HepG2 (cell line): ENCODE results near the gene GIPC1. TPM values are rescaled to one million over a fixed set of nuclear protein-coding genes. Genes with fewer than 3 reads are reported as not detected.
A peak's percentile ranks its signal among the peaks of the same experiment; 100 is the strongest.

ENCODE experiments used
- ATAC-seq: fragments of 200-7000 bp; cut with Tn5 transposase; 3 replicates; pipeline ENCODE4 v1.9.1; 2020; ENCODE audit warnings: mild to moderate bottlenecking, moderate library complexity
- BruUV-seq: library from RNA; stranded (reverse); fragments of 400-500 nt; replicated peaks from 2 replicates; lab custom pipeline; 2021; lab: Mats Ljungman, UMichigan
- CTCF ChIA-PET: fragments of 300-600 bp; formaldehyde crosslinking; extraction: SDS; loops from one replicate; lab custom pipeline; 2021; ENCODE audit warnings: low total read pairs, inconsistent platforms, low intra/inter-chr PET ratio; lab: Yijun Ruan, JAX
- POLR2A ChIA-PET: fragments of 350-600 bp; sonication (Branson Sonifier 250); formaldehyde crosslinking; loops from one replicate; lab custom pipeline; 2020; ENCODE audit warnings: antibody characterized with exemption, inconsistent platforms; lab: Yijun Ruan, JAX
- DNase-seq: peaks from one replicate; pipeline ENCODE4 v3.0.0-alpha.2; 2015; ENCODE audit warnings: low spot score
- FAIRE-seq: peaks from 3 replicates; lab custom pipeline; 2011; peaks lifted over from hg19 to GRCh38; lab: Jason Lieb, UNC
- H2AFZ ChIP-seq: one replicate; pipeline ENCODE4 v1.6.1; 2011; ENCODE audit warnings: low read length, inconsistent platforms
- H3K27ac ChIP-seq: fragments of 300-600 bp; 3 replicates; pipeline ENCODE4 v1.8.0; 2011; ENCODE audit warnings: mixed run types, mild to moderate bottlenecking, mixed read lengths, low read length, inconsistent platforms; ENCODE audit not compliant: insufficient read depth; ENCODE audit errors: extremely low read length
- H3K27me3 ChIP-seq, 2 experiments: fragments of 200-600 bp in 1 of 2; 2 replicates in 1 of 2; 3 replicates in 1 of 2; pipeline versions ENCODE4 v1.6.0 to v1.8.0; 2011; ENCODE audit warnings: low read length in 2 of 2, mild to moderate bottlenecking in 2 of 2, moderate library complexity in 2 of 2, inconsistent platforms in 1 of 2; ENCODE audit not compliant: insufficient read depth in 2 of 2, control insufficient read depth in 1 of 2
- H3K36me3 ChIP-seq, 2 experiments: fragments of 200-600 bp in 1 of 2; replicated peaks in 1 of 2; 2 replicates in 1 of 2; 3 replicates in 1 of 2; pipeline versions ENCODE4 v1.5.1 to v1.8.0; 2011; ENCODE audit warnings: low read length in 2 of 2, inconsistent platforms in 1 of 2; ENCODE audit not compliant: insufficient read depth in 2 of 2, control insufficient read depth in 1 of 2
- H3K4me1 ChIP-seq: 2 replicates; pipeline ENCODE4 v1.5.1; 2012; ENCODE audit warnings: low read length, inconsistent platforms; ENCODE audit not compliant: insufficient read depth
- H3K4me2 ChIP-seq: 2 replicates; pipeline ENCODE4 v1.6.0; 2011; ENCODE audit warnings: low read depth, low read length, inconsistent platforms
- H3K4me3 ChIP-seq, 3 experiments: fragments of 200-600 bp in 1 of 3; sonication (generic), shearing (Covaris generic) in 1 of 3; replicated peaks in 1 of 3; 2 replicates each; pipeline ENCODE4 v1.5.1; 2011 to 2016; ENCODE audit warnings: low read length in 3 of 3, inconsistent platforms in 2 of 3, low read depth in 2 of 3, mild to moderate bottlenecking in 2 of 3, control low read depth in 1 of 3, mixed read lengths in 1 of 3; ENCODE audit not compliant: insufficient read depth in 1 of 3
- H3K79me2 ChIP-seq: one replicate; pipeline ENCODE4 v1.6.1; 2011; ENCODE audit warnings: low read length, inconsistent platforms; ENCODE audit not compliant: insufficient read depth
- H3K9ac ChIP-seq: 2 replicates; pipeline ENCODE4 v1.6.0; 2011; ENCODE audit warnings: mild to moderate bottlenecking, low read depth, low read length, inconsistent platforms; ENCODE audit not compliant: insufficient read depth
- H3K9me3 ChIP-seq: 2 replicates; pipeline ENCODE4 v1.5.1; 2012; ENCODE audit warnings: mild to moderate bottlenecking, low read length
- H4K20me1 ChIP-seq: 2 replicates; pipeline ENCODE4 v1.6.0; 2011; ENCODE audit warnings: inconsistent platforms, mild to moderate bottlenecking, low read length, moderate library complexity; ENCODE audit not compliant: insufficient read depth
- AGO2 ChIP-seq: fragments of 200-400 bp; formaldehyde crosslinking; optimal IDR thresholded peaks from 2 replicates; pipeline ENCODE3; 2017; ENCODE audit warnings: mild to moderate bottlenecking, low read depth, low read length, moderate library complexity
- BRCA1 ChIP-seq: sonication (generic); formaldehyde crosslinking; IDR thresholded peaks from 2 replicates; pipeline ENCODE4 v1.4.0; 2020; ENCODE audit warnings: missing genetic modification reagents
- CHD4 ChIP-seq: fragments of 200-600 bp; sonication (generic); IDR thresholded peaks from 2 replicates; pipeline ENCODE4 v1.7.0; 2017; ENCODE audit warnings: mild to moderate bottlenecking, low read length, borderline replicate concordance
- HDAC1 ChIP-seq: sonication (generic); formaldehyde crosslinking; IDR thresholded peaks from 2 replicates; pipeline ENCODE4 v1.5.1; 2020; ENCODE audit warnings: mild to moderate bottlenecking, missing genetic modification reagents
- HNRNPUL1 ChIP-seq: fragments of 200-400 bp; formaldehyde crosslinking; IDR thresholded peaks from 2 replicates; pipeline ENCODE4 v1.6.1; 2017; ENCODE audit warnings: low read depth, mild to moderate bottlenecking, low read length, moderate library complexity
- IRX3 ChIP-seq: sonication (generic); formaldehyde crosslinking; IDR thresholded peaks from 2 replicates; pipeline ENCODE4 v1.8.1; 2023; ENCODE audit warnings: mild to moderate bottlenecking, low read depth, missing genetic modification reagents, borderline replicate concordance
- KDM3A ChIP-seq: IDR thresholded peaks from 2 replicates; pipeline ENCODE4 v1.6.1; 2018; ENCODE audit warnings: low read depth, missing compliant biosample characterization
- KMT2A ChIP-seq: sonication (generic); formaldehyde crosslinking; IDR thresholded peaks from 2 replicates; pipeline ENCODE4 v1.4.0; 2020; ENCODE audit warnings: missing genetic modification reagents
- LCORL ChIP-seq, 2 experiments: fragments of 450-650 bp in 1 of 2; sonication (generic) in 1 of 2; formaldehyde crosslinking in 1 of 2; IDR thresholded peaks; 2 replicates each; pipeline versions ENCODE4 v1.5.0 to v1.6.1; 2017 to 2020; ENCODE audit warnings: antibody characterized with exemption in 1 of 2, missing genetic modification reagents in 1 of 2
- MAFK ChIP-seq, 2 experiments: IDR thresholded peaks in 1 of 2; conservative IDR thresholded peaks in 1 of 2; 2 replicates each; pipeline ENCODE4 v1.6.1; 2011; ENCODE audit warnings: improper control_type of control experiment in 2 of 2, low read length in 2 of 2
- MIER2 ChIP-seq: IDR thresholded peaks from 2 replicates; pipeline ENCODE4 v1.6.1; 2016; ENCODE audit warnings: missing biosample characterization, missing genetic modification reagents
- THYN1 ChIP-seq: sonication (generic); formaldehyde crosslinking; IDR thresholded peaks from 2 replicates; pipeline ENCODE4 v1.8.1; 2023; ENCODE audit warnings: low read depth, mild to moderate bottlenecking, moderate library complexity, missing genetic modification reagents, borderline replicate concordance
- ZNF121 ChIP-seq: sonication (generic); formaldehyde crosslinking; IDR thresholded peaks from 2 replicates; pipeline ENCODE4 v1.5.0; 2020; ENCODE audit warnings: mild to moderate bottlenecking, missing genetic modification reagents
- ZNF558 ChIP-seq: sonication (generic); formaldehyde crosslinking; IDR thresholded peaks from 2 replicates; pipeline ENCODE4 v1.9.0; 2022; ENCODE audit warnings: mild to moderate bottlenecking, missing genetic modification reagents, borderline replicate concordance
- ZNF784 ChIP-seq: sonication (generic); formaldehyde crosslinking; IDR thresholded peaks from 2 replicates; pipeline ENCODE4 v1.5.1; 2020; ENCODE audit warnings: missing genetic modification reagents, mild to moderate bottlenecking, borderline replicate concordance
- WGBS: methylation state at CpG from one replicate; pipeline ENCODE4 v1.1.6; 2017; ENCODE audit warnings: low lambda C conversion rate; 5-methylcytosine and 5-hydroxymethylcytosine counted together
- in situ Hi-C: cut with HindIII; loops from 2 replicates; pipeline ENCODE4 v1.10.0; 2017; ENCODE audit warnings: low pct_unique_long_range_greater_than_20kb; ENCODE audit not compliant: extremely low pct_ligation_motif_present
- intact Hi-C: fragments of 100-400 bp; cut with micrococcal nuclease; formaldehyde crosslinking; loops from one replicate; pipeline ENCODE4 v1.10.0; 2022; ENCODE audit not compliant: unreplicated experiment
- polyA plus RNA-seq, 8 experiments: library from polyadenylated mRNA; depleted of rRNA in 3 of 8; stranded (reverse) in 7 of 8; unstranded in 1 of 8; fragments of >200 nt; fragmentation: Illumina TruSeq in 4 of 8; extraction: Trizol in 4 of 8; gene quantifications; 2 replicates each; pipeline versions ENCODE4 v1.2.1 to v1.2.3, GENCODE V29; 2011 to 2016; ENCODE audit warnings: low read depth in 4 of 8, missing spikeins in 1 of 8, mixed read lengths in 1 of 8; ENCODE audit not compliant: insufficient read depth in 1 of 8
- total RNA-seq, 5 experiments: library from RNA; depleted of rRNA; stranded (reverse); fragments of >200 nt; fragmentation: Illumina TruSeq; extraction: Trizol; gene quantifications; 2 replicates each; pipeline ENCODE4 v1.2.3, GENCODE V29; 2016; ENCODE audit warnings: low read depth in 1 of 5
- TF ChIP-seq, protein P1 (sequence below): sonication (generic); formaldehyde crosslinking; IDR thresholded peaks from 2 replicates; pipeline ENCODE4 v1.5.0; 2020; ENCODE audit warnings: missing genetic modification reagents

Gene GIPC1
- total and polyA plus RNA-seq, 2 of the 13 experiments (the other 11 are each of a cell fraction or from before 2014, with no cell fraction given) = 27.1 to 48.1 TPM

DNA sequence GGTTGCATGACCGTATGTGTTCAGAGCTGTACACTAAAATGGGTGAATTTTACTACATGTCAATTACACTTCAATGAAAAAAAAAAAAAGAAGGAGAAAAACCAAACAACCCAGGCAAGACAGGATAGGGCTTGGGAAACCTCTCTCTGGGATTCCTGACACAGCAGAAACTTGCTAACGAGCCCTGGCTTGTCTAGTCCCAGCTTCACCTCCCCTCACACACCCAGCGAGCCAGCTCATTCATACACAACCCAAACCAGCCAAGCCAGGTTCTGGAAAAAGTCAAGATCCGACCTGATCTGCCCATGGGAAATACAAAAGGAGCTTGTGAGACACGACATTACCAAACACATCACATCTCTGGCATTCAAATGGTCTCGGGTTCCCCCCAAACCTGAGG lies 29.8 kb upstream of the GIPC1 start:
- POLR2A ChIA-PET = interaction anchor here (0.6 to 1.8 kb wide), 3 partner anchors 11 to 16 kb away, joined by 3 to 5 read pairs (median 3); no protein-coding TSS in a partner anchor
- Histone ChIP-seq H3K4me1 (peaks cover 33% of the 10 kb centered on the region), H3K4me3 (no peak overlapping the region), H3K9ac (no peak overlapping the region), H3K27ac (no peak overlapping the region), H3K4me2 (no peak overlapping the region), H3K36me3 (no peaks in the 10 kb centered on the region), H3K27me3 (no peaks in the 10 kb centered on the region; a peak in 1 of 5 replicates), H3K79me2 (peaks cover 10% of the 10 kb centered on the region), H3K9me3 (no peaks in the 10 kb centered on the region), H4K20me1 (no peaks in the 10 kb centered on the region), H2AFZ (no peak overlapping the region)
- no peak for DNase-seq
- in situ Hi-C loops (no loop called here), intact Hi-C loops (no loop called here)
- FAIRE-seq = no peak
- TF ChIP-seq KMT2A (CRISPR knock-in tag) (no peak), MAFK (conservative IDR thresholded peaks at IDR 0.05 in 1 of 2, IDR thresholded peaks at IDR 0.05 in 1 of 2; ENCODE audit: low read length in 2 of 2) (peak; percentile 10 to 48; a peak in 2 of 4 replicates)
- CTCF ChIA-PET = no interaction called here
- ATAC-seq = no peak
- no TSS peak for BruUV-seq
- 81% methylated on average over 6 of the region's 6 CpGs for WGBS

- TSS peak; percentile 52 for BruUV-seq
- peaks cover 54% of the 10 kb centered on the region for H3K4me1 ChIP-seq
- H3K9me3 ChIP-seq = no peaks in the 10 kb centered on the region
- in situ Hi-C loops (no loop called here), intact Hi-C loops (loop anchor here (1.0 kb wide), 1 partner anchor 9 kb away; the partner anchor contains the start of gene TECR)
- peak overlapping the region; percentile 97 for H3K27ac ChIP-seq
- peaks cover 5 to 11% of the 10 kb centered on the region in 2 experiments; a peak in 4 of 5 replicates for H3K36me3 ChIP-seq
- no peak for DNase-seq
- FAIRE-seq = no peak
- H2AFZ ChIP-seq = no peak overlapping the region
- peak overlapping the region; percentile 75 for H3K4me2 ChIP-seq
- WGBS = 58% methylated on average over 4 of the region's 4 CpGs
- peaks cover 20% of the 10 kb centered on the region for H4K20me1 ChIP-seq
- no peaks in the 10 kb centered on the region; a peak in 1 of 5 replicates for H3K27me3 ChIP-seq
- CTCF ChIA-PET = no interaction called here
- H3K79me2 ChIP-seq = peaks cover 25% of the 10 kb centered on the region
- H3K4me3 ChIP-seq = no peak overlapping the region
- POLR2A ChIA-PET = interaction anchor here (0.9 to 5.8 kb wide), 9 partner anchors 8 to 51 kb away, joined by 5 to 123 read pairs (median 11); partner anchors contain the start of genes GIPC1, NDUFB7 and TECR
- ATAC-seq = no peak
- peak overlapping the region; percentile 70 for H3K9ac ChIP-seq
- no peak for TF ChIP-seq HNRNPUL1
- no peak for TF ChIP-seq ZNF558 (CRISPR knock-in tag)
- TF ChIP-seq MIER2 (CRISPR knock-in tag) = no peak
- 0 out of 2 replicates have a peak, but pooled peaks have one; percentile 48 for TF ChIP-seq CHD4
- no peak for TF ChIP-seq THYN1 (CRISPR knock-in tag)
- TF ChIP-seq, protein P1, sequence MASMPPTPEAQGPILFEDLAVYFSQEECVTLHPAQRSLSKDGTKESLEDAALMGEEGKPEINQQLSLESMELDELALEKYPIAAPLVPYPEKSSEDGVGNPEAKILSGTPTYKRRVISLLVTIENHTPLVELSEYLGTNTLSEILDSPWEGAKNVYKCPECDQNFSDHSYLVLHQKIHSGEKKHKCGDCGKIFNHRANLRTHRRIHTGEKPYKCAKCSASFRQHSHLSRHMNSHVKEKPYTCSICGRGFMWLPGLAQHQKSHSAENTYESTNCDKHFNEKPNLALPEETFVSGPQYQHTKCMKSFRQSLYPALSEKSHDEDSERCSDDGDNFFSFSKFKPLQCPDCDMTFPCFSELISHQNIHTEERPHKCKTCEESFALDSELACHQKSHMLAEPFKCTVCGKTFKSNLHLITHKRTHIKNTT (CRISPR knock-in tag) = no peak
- TF ChIP-seq KDM3A = 0 out of 2 replicates have a peak, but pooled peaks have one; percentile 2
- no peak for TF ChIP-seq AGO2
- no peak for TF ChIP-seq LCORL (IDR thresholded peaks at IDR 0.05)
- no peak for TF ChIP-seq LCORL (CRISPR knock-in tag; IDR thresholded peaks at IDR 0.05)
- TF ChIP-seq HDAC1 = no peak
- TF ChIP-seq ZNF121 (CRISPR knock-in tag) = peak; percentile 90
- TF ChIP-seq BRCA1 (CRISPR knock-in tag) = no peak
- TF ChIP-seq ZNF784 (CRISPR knock-in tag) = no peak
- TF ChIP-seq IRX3 = no peak
Observed at GRCh38 chr19:14520543-14520942, 24.6 kb upstream of the GIPC1 start.
